GM12891 (cell line): ENCODE measurements around the gene TMEM221.

Experiments used
- PAX5 ChIP-seq: IDR thresholded peaks from 2 replicates; pipeline ENCODE4 v1.6.1; 2011; ENCODE audit warnings: low read length, moderate library complexity, mild to moderate bottlenecking; ENCODE audit not compliant: insufficient read depth, severe bottlenecking
- POLR2A ChIP-seq: IDR thresholded peaks from 2 replicates; pipeline ENCODE4 v1.6.1; 2011; ENCODE audit warnings: low read depth, low read length, control low read depth
- POLR2AphosphoS5 ChIP-seq: IDR thresholded peaks from 2 replicates; pipeline ENCODE4 v1.6.1; 2011; ENCODE audit warnings: low read depth, low read length, control low read depth
- POU2F2 ChIP-seq: IDR thresholded peaks from 2 replicates; pipeline ENCODE4 v1.6.1; 2011; ENCODE audit warnings: low read depth, mild to moderate bottlenecking, control low read depth, low read length, moderate library complexity
- SPI1 ChIP-seq: IDR thresholded peaks from 2 replicates; pipeline ENCODE4 v1.6.1; 2011; ENCODE audit warnings: low read depth, low read length, control low read depth
- TAF1 ChIP-seq: IDR thresholded peaks from 2 replicates; pipeline ENCODE4 v1.6.1; 2011; ENCODE audit warnings: low read depth, low read length, control low read depth

DNA sequence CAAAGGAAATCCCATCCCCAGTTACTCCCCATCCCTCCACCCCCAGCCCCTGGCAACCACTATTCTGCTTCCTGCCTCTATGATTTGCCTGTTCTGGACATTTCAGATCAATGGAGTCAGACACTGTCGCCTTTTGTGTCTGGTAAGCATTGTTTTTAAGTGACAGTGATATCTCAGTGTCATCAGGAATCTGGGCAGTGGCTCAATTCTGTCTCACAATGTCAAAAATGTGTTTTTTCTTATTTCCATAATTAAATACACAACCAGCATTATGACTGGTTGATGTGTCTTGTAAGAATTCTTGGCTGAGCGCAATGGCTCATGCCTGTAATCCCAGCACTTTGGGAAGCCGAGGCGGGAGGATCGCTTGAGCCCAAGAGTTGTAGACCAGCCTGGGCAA, 42.8 kb upstream of the TMEM221 start:
- TF ChIP-seq POLR2A (no peak), POLR2AphosphoS5 (no peak), TAF1 (no peak), PAX5 (no peak), SPI1 (no peak), POU2F2 (no peak)
